ENCODE data around the gene TRAF2.

TRAF2 gene

DNA sequence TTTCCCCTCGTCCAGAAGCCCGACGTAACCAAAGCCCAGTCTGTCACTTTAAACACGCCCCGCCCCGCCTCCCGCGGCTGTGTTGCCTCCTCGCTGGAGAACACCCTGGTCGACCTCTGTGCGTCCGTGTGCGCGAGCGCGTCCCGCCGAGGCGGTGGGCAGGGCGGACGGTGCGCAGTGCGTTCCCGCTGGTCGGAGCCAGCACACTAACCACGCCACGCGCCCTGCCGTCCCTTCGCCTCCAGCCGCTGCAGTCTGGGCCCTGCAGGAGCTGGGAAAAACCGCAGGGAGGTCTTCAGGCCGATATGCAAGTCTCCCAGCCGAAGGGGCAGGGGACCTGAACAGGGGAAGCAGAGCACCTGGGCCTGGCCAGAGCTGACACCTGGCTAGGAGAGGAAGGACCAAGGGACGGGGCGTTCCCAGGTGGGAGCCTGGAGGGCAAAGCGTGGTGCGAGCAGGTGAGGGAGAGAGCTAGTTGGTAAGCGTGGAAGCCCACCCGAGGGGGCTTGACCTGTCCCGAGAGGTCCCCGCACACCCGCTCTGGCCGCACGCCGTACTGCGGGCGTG, 38.4 kb upstream of the TRAF2 start:
- DNase-seq, result peak; percentile 92

DNA sequence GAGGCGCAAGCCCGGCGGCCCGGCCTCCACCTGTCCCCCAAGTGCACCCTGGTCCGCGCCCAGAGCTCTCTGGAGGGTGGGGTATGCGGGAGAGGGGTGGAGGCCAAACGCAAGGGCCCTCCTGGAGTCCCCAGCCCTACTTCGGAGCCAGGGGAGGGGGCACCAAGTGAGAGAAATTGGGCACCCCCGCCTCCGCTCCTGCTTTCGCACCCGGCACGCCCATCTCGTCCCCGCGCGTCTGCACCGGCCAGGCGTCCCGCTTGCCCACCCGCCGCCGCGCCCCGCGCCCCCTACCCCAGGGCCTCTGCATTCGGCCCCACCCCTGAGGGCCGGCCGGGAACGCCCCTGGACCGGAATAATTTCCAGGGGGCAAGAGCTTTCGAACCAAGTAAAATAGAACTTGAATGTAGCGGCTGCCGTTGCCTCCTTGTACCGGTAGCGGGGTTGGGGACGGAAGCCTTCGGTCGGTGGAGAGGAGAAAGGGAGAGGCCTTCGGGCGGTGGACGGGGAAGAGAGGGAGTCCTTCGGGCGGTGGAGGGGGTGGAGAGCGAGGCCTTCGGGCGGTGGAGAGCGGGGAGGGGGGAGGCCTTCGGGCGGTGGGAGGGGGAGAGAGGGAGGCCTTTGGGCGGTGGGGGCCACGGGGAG, 37.8 kb upstream of the TRAF2 start:
- peak; percentile 59 for DNase-seq

DNA sequence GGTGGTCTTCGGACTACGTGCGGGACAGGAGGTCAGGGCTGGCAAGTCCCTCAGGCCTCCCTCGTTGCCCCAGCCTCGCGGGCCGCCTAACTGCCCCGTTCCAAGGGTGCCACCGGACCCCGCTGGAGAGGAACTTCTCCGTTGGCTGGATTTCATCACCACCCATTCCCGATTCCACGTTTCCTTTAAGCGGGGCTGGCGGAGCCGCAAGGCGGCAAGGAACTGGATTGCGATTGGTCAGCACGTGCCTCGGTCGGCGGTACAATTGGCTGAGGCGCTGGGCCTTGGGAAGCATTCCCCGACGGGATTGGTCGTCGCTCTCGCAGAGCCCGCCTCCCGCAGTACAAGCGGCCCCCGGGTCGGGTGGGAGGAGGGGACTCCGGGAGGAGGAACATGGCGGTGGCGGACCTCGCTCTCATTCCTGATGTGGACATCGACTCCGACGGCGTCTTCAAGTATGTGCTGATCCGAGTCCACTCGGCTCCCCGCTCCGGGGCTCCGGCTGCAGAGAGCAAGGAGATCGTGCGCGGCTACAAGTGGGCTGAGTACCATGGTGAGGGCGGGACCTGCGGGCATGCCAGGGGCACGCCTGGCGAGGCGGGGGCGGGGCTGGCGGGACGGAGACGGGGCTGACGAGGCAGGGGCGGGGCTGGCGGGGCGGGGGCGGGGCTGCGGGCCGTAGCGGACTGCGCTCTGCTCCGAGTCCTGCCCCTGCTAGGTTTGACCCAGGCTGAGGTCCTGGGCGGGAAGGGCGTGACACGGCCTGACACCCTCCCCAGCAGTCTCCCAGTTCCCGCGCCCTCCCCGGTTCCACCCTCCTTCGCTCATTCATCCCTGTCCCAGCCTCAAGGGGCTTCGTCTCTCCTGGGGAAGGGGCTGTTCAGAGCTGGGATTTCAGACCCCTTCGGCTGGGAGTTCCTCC, 37.0 kb upstream of the TRAF2 start, which contains the start of gene PHPT1:
PHPT1 (plus strand) TSS at position 372 of the 922 bp plus-strand sequence; CDS start at position 394, 22 bp downstream.
- peak; percentile 98 for DNase-seq

DNA sequence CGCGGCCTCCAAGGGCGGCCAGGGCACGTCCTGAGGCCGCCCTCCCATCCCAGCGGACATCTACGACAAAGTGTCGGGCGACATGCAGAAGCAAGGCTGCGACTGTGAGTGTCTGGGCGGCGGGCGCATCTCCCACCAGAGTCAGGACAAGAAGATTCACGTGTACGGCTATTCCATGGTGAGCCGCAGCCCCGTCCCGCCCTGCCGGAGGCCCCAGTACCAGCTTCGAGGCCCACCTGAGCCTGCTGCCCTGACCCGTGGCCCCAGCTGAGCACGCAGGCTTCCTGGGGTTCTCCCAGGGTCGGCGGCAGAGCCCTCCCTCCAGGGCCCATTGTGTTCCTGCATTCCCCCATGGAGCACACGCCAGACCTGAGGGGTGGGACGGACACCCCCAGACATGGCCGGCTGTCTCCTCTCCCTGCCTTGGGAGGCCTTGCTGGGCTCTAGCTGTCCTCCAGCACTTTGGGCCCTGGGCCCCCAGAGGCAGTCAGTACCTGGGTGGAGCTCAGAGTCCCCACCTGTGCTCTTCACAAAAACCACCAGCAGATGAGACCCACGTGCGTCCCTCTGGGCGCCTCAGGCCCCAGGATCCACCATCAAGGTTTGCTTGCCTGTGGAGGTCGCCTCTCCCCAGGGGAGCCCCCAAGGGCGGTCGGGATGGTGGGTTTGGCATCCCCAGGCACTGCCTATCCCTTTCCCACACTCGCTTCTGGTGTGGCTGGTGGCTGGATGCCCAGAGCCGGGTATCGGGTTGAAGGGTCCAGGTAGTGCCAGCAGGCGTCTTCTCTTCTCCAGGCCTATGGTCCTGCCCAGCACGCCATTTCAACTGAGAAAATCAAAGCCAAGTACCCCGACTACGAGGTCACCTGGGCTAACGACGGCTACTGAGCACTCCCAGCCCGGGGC, 36.1 kb upstream of the TRAF2 start:
- no peak for DNase-seq

DNA sequence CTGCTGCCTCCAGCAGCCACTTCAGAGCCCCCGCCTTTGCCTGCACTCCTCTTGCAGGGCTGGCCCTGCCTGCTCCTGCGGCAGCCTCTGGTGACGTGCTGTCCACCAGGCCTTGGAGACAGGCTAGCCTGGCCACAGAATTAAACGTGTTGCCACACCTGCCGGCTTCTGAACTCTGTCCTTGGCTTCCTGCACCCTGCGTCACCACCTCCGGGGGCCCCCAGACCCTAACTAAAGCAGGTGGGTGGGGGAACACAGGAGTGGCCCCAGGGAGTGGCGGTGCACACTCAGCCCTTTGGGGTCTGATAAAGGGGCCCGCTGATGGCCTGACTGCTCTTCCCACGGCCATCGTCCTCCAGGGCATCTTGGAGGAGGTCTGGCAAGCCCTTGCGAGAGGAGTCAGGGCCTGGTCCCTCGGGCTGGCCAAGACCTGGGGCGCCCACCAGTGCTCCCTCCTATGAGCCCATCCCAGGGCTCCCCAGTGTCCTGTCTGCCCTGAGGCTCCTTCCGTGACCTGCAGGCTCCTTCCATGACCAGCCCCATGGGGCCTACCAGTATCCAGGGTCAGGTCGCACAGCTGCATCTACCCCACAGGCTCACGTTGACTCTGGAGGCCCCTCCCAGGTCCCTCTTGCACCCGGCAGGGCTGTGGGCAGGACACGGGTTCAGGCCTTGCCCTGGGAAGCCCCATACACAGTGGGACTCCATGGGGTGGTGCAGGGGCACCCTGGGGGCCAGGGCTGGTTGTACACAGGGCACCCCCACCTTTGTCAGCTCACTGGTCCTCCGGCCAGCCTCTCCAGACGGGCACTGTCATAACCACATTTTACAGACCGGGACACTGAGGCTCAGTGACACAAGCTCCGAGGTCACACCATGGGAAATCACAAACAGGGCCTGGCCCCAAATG, 35.2 kb upstream of the TRAF2 start:
- no peak for DNase-seq

DNA sequence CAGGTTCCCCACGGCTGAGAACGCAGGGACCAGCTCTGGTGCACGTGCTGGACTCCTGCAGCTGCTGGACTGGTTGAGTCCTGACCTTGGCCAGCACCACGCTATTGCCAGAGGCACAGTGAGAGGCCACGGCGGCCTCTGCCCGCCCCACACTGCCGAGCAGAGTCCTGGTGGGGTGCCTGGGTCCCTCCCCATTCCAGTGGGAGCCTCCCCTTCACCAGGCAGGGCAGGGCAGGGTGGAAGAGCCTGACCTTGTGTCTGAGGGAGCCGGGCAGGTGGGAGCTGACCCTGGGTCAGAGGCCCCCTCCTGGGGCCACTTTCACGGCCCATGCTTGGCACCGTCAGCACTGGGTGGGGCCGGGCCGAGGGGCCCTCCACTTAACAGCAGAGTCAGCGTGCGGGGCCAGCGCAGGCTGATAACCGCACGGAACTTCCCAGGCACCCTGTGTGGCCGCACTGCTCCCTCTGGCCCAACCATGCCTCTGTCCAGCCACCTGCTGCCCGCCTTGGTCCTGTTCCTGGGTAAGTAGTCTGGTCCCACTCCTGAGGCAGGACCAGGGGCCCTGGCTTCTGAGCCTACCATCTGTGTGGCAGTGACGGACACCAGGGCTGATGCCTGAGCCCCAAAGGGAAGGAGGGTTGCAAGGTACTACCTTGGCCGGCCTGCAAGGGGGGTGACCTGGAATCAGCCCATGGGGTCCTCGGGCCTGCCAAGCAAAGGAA, 34.2 kb upstream of the TRAF2 start, which contains the start of gene MAMDC4:
MAMDC4 (plus strand) TSS at position 406 of the 723 bp plus-strand sequence; CDS start at position 477, 71 bp downstream.
- no peak for DNase-seq

DNA sequence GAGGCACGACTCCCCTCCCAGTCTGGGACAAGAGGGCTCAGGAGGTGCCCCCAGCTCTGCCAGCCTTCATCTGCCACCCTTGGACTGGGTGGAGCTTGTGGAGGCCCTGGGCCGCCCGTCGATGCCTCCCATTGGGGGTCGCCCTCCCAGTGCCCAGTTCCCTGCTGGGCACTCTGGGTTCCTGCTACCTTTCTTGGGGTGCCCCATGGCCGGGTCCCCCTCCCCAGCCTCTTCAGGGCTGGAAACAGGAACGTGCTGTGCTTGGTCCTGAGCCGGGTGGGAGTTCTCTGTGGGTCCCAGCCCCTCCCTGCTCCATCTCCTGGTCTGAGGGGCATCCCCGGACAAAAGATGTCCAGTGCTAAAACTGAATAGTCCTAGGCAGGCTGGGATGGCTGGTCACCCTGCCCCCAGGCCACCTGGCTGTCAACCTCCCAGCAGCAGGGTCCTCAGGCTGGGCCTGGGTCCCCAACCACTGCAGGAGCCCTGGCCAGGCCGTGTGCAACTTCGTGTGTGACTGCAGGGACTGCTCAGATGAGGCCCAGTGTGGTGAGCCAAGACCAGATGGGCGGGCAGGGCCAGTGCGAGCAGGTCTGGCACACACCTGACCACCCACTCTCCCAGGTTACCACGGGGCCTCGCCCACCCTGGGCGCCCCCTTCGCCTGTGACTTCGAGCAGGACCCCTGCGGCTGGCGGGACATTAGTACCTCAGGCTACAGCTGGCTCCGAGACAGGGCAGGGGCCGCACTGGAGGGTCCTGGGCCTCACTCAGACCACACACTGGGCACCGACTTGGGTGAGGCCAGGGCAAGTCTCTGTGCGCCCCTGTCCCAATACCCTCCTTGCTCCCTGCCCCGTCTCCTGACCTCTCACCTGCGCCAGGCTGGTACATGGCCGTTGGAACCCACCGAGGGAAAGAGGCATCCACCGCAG, 33.4 kb upstream of the TRAF2 start:
- peak; percentile 5 for DNase-seq

DNA sequence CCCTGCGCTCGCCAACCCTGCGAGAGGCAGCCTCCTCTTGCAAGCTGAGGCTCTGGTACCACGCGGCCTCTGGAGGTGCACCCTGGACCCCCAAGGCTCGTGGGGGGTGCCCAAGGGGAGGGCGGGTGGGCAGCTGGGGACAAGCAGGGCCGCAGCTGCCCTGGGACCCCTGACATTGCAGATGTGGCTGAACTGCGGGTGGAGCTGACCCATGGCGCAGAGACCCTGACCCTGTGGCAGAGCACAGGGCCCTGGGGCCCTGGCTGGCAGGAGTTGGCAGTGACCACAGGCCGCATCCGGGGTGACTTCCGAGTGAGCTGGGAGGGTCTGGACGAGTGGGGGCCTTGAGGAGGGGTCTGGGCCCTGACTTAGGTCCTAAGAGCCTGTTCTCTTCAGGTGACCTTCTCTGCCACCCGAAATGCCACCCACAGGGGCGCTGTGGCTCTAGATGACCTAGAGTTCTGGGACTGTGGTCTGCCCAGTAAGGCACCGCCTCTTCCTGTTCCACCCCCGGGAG, 32.7 kb upstream of the TRAF2 start:
- peak; percentile 9 for DNase-seq

DNA sequence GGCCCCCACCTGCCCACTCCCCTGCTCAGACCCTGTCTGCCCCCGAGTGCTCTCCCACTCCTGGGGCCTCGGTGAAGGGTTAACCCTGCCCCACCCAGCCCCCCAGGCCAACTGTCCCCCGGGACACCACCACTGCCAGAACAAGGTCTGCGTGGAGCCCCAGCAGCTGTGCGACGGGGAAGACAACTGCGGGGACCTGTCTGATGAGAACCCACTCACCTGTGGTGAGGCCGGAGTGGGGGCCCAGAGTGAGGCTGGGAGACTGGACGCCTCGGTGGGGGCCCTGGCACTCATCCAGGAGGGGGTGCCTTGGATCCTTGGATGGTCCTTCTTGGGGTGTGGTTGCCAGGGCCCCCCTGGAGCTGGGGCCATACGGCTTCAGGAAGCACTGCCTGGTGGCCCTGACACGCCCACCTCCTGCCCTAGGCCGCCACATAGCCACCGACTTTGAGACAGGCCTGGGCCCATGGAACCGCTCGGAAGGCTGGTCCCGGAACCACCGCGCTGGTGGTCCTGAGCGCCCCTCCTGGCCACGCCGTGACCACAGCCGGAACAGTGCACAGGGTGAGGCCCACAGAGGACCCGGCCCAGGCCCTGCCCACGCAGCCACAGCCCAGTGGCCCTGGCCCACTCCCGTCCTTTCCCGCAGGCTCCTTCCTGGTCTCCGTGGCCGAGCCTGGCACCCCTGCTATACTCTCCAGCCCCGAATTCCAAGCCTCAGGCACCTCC, 32.0 kb upstream of the TRAF2 start:
- DNase-seq, result no peak

DNA sequence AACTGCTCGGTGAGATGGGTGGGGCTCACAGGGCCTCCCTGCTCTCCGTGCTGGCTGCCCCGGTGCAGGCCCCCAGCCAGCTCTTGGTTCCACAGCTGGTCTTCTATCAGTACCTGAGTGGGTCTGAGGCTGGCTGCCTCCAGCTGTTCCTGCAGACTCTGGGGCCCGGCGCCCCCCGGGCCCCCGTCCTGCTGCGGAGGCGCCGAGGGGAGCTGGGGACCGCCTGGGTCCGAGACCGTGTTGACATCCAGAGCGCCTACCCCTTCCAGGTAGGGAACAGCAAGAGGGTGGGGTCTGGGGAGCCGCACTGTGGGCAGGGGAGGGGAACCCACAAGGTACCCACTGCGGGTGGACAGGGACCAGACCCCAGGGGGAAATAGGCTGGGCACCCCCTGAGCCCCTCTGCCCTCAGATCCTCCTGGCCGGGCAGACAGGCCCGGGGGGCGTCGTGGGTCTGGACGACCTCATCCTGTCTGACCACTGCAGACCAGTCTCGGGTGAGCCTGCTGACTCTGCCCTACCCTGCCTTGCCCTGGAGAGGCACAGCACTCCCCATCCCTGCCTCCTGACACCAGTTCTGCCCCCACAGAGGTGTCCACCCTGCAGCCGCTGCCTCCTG, 31.4 kb upstream of the TRAF2 start:
- DNase-seq, result no peak

DNA sequence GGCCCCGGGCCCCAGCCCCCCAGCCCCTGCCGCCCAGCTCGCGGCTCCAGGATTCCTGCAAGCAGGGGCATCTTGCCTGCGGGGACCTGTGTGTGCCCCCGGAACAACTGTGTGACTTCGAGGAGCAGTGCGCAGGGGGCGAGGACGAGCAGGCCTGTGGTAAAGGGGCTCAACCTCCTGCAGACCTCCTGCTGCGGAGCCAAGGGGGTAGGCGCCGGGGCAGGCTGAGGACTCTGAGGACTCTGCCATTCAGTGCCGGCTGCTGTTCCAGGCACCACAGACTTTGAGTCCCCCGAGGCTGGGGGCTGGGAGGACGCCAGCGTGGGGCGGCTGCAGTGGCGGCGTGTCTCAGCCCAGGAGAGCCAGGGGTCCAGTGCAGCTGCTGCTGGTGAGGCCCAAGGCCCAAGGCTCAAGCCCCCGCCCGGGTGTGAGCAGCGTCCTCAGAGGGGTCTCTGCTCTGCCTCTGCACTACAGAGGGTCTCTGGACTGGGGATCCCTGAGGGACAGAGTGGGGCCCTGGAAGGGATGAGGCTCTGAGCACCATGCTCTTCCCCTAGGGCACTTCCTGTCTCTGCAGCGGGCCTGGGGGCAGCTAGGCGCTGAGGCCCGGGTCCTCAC, 30.7 kb upstream of the TRAF2 start:
- DNase-seq, result no peak

DNA sequence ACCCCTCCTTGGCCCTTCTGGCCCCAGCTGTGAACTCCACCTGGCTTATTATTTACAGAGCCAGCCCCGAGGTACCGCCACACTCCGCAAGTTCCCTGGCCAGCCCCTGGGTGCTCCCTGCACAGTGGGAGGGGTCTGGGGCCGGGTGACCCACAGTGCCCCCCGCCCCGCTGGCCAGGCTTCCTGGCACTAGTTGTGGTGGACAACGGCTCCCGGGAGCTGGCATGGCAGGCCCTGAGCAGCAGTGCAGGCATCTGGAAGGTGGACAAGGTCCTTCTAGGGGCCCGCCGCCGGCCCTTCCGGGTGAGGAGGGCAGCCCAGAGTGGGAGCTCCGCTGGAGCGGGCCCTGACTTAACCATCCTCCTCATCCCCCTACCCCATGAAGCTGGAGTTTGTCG, 30.2 kb upstream of the TRAF2 start:
- DNase-seq, result peak; percentile 3

DNA sequence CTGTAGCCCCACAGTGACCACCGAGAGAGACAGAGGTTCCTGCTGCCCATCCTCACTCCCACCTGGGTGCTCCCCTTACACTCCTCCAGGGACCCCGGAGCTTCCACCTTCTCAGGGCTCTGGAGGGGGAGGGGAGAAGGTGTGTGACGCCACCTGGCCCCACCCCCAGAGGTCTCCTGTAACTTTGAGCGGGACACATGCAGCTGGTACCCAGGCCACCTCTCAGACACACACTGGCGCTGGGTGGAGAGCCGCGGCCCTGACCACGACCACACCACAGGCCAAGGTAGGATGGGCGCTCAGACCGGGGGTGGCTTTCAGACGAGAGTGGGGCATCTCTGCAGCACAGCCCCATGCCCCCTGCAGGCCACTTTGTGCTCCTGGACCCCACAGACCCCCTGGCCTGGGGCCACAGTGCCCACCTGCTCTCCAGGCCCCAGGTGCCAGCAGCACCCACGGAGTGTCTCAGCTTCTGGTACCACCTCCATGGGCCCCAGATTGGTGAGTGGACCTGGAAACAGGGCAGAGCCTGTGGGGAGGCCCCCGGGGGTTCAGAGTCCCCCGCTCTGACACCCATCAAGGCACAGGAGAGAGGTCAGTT, 29.7 kb upstream of the TRAF2 start:
- DNase-seq, result peak; percentile 4

DNA sequence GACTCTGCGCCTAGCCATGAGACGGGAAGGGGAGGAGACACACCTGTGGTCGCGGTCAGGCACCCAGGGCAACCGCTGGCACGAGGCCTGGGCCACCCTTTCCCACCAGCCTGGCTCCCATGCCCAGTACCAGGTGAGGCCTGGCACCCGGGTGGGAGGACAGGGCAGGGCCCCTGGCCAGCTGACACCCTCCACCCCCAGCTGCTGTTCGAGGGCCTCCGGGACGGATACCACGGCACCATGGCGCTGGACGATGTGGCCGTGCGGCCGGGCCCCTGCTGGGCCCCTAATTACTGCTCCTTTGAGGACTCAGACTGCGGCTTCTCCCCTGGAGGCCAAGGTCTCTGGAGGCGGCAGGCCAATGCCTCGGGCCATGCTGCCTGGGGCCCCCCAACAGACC, 29.1 kb upstream of the TRAF2 start:
- DNase-seq, result peak; percentile 3

DNA sequence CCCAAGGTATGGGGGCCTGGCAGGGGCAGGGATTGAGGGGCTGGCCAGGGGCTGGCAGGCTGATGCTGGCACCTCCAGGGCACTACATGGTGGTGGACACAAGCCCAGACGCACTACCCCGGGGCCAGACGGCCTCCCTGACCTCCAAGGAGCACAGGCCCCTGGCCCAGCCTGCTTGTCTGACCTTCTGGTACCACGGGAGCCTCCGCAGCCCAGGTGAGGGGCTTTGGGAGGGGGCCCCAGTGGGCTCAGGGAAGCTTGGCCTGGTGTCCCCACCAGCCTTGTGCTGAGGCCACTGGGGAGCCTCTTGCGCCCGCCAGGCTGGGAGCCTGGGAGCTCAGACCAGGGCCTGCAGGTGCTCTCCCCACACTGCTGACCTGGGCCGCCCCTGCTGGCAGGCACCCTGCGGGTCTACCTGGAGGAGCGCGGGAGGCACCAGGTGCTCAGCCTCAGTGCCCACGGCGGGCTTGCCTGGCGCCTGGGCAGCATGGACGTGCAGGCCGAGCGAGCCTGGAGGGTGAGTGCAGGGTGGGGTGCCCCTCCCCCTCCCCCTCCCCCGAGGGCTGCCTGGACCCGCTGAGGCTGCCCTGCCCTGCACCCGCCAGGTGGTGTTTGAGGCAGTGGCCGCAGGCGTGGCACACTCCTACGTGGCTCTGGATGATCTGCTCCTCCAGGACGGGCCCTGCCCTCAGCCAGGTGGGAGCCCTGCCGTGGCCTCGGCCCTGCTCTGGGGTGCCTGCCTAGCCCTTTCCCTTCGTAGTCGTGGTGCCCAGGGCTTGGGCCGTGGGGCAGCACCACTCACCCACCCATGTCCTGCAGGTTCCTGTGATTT, 28.5 kb upstream of the TRAF2 start:
- DNase-seq, result peak; percentile 20

DNA sequence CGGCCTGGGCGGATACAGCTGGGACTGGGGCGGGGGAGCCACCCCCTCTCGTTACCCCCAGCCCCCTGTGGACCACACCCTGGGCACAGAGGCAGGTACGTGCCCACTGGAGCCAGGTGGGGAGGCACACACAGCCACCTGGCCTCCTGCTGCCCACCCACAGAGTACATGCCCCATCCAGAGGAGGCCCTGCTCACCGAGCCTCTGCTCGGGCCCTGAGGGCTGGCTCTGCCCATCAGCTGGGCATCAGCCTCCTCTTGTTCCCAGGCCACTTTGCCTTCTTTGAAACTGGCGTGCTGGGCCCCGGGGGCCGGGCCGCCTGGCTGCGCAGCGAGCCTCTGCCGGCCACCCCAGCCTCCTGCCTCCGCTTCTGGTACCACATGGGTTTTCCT, 27.9 kb upstream of the TRAF2 start:
- DNase-seq, result no peak
